Activated CD8-positive, alpha-beta memory T cell treated with anti-CD3 and anti-CD28 coated beads, Interleukin-2, amount 50 U/mL, for 24 hours (primary cell): Measurements from ENCODE around the gene CAPN13.

Experiments used
- DNase-seq: peaks from one replicate; pipeline ENCODE4 v3.0.0-alpha.2; 2020; ENCODE audit errors: extremely low read depth

CAPN13 gene

GRCh38 chr2:30683236-30683956, 123.8 kb downstream of the CAPN13 start:
- no peak for DNase-seq

DNA sequence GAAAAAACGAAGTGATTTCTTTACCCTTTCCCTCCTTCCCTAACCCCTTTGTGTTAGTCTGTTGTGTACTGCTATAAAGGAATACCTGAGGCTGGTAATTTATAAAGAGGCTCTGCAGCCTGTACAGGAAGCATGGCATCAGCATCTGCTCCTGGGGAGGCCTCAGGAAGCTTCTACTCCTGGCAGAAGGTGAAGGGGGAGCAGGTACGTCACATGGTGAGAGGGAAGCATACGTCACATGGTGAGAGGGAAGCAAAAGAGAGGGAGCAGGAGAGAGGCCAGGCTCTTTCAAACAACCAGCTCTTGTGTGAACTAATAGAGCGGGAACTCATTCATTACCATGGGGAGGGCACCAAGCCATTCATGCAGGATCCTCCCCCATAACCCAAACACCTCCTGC, 126.2 kb downstream of the CAPN13 start:
- no peak for DNase-seq

DNA sequence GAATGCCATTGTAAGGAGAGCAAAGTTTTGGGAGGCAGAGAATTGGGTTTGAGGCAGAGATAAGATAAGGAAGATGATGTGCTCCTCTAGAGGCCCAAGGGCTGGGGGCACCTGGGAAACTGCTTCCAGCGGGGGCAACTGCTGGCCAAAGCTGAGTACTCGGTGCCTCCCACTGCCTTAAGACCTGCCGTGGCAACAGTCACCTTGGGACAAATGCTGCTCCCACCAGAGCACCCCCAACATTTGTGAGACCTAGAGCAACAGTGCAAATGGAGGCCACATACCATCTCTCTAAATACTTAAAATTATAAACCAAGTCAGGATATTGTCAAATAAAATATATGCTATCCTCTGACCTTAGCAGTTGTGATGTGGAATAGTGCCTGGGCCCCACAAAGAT, 127.1 kb downstream of the CAPN13 start:
- no peak for DNase-seq

DNA sequence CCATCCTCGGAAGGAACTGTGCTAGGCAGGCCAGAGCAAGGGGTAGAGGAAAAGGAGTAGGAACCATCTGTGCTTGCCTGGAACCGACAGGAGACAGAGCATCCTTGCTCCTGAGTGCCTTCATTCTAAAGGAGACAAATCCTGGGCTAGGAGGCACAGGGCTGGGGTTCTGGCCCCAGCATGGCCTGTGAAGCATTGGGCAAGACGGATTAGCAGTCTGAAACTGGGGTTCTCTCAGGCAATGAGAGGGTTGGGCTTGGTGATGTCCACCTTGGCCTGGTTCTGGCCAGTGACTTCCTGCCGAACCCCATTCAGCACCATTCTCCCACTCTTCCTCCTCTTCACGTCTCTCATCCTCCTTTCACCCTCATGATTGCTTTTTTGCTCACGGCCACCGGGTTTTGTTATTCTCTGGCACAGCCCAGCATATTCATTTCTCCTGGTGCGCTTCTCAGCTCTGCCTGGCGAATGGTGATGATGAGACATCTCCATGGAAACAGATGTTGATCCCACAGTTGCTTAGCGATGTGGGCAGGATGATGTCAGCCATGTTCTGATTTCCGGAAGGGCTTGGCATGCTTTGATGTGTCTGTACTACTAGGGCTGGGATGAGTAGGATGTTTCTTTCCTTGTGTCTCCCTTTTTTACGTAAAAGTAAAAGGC, 127.7 kb downstream of the CAPN13 start:
- DNase-seq, result no peak

- no peak for DNase-seq
Measured at GRCh38 chr2:30678410-30679137, 128.7 kb downstream of the CAPN13 start.

GRCh38 chr2:30677861-30678385, 129.3 kb downstream of the CAPN13 start:
- no peak for DNase-seq

DNA sequence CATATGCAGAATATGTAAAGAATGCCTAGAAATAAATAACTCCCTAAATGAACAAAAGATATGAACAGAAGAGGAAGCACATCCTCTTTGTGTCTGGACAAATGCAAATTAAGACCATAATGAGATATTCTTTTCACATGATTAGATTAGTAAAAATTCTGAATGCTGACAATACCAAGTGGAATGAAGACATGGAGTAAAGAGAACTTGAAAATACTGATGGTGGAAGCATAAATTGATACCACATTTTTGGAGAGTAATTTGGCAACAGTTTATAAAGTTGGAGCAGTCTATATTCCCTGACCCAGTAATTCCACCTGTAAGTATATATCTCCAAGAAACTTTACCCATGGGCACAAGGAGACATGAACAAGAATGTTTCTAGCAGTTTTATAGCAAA, 130.0 kb downstream of the CAPN13 start:
- no peak for DNase-seq

DNA sequence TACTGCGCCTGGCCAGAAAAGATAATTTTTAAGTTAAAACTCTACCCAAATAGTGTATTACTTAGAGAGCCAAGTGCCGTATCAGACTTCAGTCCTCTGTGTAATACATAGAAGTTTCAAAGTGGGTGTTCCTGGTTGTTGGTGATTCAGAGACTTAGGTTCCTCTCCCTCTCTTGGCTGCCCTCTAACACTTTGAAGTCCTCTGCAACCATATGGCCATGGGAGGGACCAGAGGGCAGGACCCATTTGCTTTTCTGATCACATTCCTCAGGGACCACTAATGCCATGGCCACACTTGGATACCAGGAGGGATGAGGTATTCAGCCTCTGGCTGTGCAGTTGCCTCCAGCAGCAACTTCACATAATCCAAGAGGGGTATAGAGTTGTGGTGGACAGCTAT, 131.5 kb downstream of the CAPN13 start:
- no peak for DNase-seq

- DNase-seq, result no peak
Measured at GRCh38 chr2:30673127-30673526, 134.1 kb downstream of the CAPN13 start.
